CD4-positive, alpha-beta T cell treated with Interleukin-4 for 4 hours (primary cell): Measurements from ENCODE around the gene PSMG1.
A peak's percentile ranks its signal among the peaks of the same experiment; 100 is the strongest.
"Not testable (repeated sequence)": the region's sequence is repeated elsewhere in the genome, so short reads cannot be mapped to it uniquely, and the experiment has no call there.

Experiments used
- DNase-seq: peaks from one replicate; pipeline ENCODE4 v3.0.0-alpha.2; 2020

The PSMG1 gene

GRCh38 chr21:39187141-39187540 is 3.9 kb upstream of the PSMG1 start:
- DNase-seq = no peak

GRCh38 chr21:39186676-39187075 is 3.4 kb upstream of the PSMG1 start:
- DNase-seq = no peak

DNA sequence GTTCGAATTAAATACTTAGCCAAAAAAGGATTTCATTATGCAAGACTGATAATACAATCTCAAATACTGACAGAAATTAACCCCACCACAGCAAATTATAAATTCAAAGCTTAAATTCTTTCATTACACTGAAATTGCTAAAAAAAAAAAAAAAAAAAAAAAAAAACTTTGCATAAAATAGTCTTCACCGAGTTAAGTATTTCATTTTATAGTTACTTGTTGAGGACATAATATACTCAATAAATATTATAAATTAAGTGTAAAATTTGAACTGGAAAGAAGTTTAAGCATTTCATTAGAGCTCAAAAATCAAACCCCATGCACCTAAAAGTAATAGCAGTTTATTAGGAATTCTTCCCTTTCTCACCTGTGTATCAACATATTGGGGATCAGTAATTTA is 1.9 kb upstream of the PSMG1 start:
- no peak for DNase-seq

DNA sequence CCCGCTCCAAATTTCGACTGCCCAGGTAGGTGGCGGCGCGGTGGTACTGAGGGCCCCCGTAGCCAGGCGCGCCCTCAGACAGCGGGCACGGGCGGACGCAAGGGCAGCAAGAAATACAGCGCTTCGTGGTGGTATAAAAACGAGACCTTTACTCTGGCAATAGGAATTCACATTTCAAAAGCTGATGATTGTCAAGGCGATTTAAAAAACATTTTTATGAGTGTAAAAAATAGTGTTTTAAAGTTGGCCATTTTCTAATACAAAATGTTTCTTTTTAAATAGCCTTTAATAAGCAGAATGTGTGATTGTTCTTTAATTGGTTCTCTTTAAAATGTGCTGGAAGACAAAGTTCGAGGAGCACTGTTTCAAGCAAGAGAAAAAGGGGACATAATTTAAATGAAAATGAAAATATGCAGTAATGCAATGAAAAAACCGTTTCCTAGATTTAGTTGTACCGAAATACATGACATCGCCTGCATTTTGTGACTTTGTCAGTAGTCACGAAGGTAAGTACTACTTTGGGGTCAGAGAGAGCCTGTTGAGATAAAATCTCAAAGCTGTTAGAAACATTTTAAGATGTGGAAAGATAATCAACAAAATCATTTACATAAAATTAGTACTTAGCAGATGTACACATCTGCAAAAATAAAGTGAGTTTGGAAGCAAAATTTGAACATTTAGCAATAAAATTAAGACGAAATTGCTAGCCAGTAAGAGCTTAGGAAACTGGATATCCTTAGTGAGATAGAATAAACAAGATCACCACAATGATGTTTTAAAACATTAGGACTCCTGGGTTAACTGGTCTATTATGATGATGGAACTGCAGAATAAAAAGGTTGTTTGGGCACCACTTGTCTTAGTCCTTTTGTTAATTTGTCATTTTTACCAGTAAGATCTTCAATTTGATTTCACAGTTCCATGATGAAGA is 1.1 kb upstream of the PSMG1 start:
- no peak for DNase-seq

DNA sequence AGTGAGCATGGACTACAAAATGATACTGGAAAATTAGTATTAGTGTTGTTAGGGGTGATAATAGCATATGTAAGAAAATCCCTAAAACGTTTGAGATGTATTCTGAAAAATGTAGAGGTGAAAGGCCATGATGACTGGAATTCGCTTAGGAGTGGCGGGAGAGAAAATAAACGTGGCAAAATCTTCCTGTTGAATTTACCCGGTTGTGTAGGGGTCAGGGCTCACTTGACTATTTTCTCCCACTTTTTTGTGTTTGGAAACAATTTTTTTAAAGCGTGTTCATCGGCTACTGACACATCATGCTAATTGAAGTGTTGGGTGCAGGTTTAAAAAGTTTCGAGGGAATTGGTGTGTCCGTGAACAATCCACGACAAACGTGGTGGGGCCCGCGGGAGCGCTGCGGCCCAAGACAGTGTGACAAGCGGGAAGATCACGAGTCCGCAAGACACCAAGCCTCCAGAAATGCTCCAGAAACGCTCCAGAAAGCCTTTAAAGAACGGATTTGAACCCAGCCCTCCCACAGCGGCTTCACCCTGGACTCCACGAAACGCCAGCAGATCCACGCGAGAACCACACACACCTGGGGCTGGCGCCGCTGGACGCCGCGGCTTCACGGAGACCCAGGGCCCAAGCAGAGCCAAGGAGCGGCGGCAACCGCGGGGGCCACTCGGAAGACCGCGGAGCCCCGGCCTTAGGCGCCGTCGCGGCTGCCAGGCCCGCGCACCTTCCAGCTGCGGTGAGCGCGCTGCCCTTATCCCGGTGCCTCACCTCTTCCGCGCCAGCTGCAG is 573 bp downstream of the PSMG1 start:
- no peak for DNase-seq

DNA sequence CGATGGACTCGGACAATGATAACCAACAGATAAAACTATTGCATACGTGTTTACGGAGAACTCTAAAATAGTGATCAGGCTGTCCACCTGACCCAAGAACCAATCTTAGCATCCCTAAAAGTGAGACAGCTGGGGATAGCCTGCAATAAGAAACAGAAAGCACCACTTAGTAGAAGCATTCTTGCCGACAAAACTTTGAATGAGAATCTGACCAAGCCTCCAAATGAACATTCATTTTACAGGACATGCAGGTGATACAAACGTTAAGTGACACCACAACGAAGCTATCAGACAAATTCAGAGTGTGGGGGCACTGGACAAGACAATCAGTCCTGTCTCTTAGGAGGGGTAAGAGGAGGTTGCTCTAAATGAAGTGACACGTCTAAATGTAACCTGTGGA is 1.2 kb downstream of the PSMG1 start:
- DNase-seq = no peak

DNA sequence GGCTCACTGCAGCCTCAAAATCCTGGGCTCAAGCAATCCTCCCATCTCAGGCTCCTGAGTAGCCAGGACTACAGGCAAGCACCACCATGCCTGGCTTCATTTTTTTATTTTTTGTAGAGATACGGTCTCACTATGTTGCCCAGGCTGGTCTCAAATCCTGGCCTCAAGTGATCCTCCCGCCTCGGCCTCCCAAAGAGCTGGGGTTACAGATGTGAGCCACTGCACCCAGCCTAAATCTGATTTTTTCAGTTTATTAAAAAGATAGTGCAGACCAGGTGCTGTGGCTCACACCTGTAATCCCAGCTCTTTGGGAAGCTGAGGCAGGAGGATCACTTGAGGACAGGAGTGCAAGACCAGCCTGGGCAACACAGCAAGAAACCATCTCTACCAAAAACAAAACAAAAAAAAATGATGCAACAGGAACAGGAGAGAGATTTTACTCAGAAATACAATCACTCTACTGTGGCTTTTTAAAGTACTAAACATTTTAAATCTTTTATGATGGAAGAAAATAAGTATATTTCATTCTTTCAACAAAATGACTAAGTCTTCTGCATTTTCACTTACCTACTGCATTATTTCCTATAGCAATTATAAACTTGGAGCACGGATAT is 1.9 kb downstream of the PSMG1 start:
- no peak for DNase-seq

DNA sequence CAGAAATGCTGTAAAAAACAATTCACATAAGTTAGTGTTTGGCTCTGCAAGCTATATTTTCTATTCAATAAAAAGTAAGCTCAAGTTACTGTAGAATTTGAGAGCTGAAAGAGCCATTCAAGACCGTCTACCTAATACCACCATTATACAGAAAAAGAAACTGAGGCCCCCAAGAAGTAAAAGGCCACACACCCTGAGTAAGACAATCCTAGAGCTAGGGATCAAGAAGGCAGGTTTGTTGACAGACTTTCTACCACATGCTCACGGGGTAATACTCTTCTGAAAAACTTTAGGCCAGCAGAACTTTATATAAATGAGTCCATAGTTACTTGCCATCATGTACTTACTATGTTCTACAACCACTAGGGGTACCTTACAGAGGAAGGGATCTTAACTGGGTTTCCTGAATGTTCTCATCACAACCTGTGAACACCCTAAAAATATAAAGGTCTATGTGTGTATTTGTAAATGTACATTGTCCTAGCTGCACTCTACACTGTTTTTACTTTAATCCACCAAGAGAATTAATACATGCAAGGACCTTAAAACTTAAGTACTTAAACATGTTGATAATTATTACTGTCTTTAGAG is 2.7 kb downstream of the PSMG1 start:
- peak; percentile 20 for DNase-seq

- DNase-seq = no peak
Measured at GRCh38 chr21:39178421-39178820, 4.8 kb downstream of the PSMG1 start.

- no peak for DNase-seq
Measured at GRCh38 chr21:39176271-39176709, 7.0 kb downstream of the PSMG1 start.

GRCh38 chr21:39175665-39176064 is 7.6 kb downstream of the PSMG1 start:
- DNase-seq = no peak

DNA sequence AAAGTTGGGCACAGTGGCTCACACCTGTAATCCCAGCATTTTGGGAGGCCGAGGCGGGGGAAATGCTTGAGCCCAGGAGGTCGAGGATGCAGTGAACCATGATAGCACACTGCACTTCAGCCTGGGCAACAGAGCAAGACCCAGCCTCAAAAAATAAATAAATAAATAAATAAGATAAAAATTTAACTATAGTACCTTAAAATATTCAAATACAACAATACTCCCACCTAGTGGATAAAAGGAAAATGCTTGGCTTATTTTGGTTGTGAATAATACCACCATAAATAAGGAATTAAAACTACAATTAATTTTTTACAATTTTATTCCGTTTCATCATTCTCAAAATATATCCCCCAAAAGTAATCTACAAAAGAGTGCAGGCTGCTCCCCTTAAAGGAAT is 8.1 kb downstream of the PSMG1 start:
- no peak for DNase-seq

DNA sequence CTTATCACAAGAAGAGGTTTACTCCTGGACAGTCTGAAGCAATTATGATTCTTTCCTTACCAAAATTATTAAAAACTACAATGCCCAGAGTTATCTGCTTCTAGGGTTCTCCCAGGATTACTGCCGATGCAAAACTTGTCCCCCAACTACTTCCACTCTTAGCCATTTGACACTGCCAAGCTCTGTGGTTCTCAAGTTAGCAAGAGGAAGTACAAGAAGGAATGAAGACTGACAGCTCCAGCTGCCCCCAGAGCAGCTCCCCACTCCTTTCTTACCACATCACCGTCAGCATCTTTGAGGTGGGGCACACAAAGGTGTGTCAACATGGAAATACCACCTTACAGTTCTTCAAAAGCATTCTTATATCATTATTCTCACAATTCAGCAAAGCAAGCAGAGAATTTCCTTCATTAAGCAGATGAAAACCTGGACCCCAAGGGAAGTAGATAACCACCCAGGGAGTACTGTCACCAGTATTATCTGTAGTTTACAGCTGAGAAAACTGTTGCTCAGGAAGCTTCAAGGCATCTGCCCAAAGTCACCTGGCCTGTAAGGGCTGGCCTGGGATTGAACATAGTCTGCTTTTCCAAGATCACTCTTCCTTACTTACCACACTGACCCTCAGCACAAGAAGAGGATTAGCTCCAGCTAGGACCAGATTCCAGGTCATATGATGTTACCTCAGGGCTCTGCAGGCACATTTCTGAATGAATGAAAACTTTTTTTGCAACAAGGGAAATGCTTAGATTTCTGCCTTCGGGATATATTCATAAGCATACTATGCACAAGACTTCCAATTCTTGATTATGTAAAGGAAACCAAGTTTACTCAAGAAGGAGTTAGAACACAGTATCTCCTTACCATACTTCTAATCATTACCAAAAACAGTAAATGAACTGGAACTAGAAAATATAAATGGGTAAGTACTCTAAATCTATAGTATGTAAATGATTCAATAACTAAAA is 9.3 kb downstream of the PSMG1 start:
- DNase-seq = no peak

DNA sequence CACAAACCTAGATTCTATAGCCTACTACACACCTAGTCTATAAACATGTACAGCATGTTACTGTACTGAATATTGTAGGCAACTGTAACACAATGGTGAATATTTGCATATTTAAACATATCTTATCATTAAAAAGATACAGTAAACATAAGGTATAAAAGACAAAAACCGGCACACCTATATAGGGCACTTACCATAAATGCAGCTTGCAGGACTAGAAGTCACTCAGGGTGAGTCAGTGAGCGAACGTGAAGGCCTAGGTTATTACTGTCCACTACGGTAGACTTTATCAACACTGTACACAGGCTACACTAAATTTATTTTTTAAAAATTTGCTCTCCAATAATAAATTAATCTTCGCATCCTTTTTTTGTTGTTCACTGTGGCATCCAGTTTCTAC is 13.3 kb downstream of the PSMG1 start:
- no peak for DNase-seq

DNA sequence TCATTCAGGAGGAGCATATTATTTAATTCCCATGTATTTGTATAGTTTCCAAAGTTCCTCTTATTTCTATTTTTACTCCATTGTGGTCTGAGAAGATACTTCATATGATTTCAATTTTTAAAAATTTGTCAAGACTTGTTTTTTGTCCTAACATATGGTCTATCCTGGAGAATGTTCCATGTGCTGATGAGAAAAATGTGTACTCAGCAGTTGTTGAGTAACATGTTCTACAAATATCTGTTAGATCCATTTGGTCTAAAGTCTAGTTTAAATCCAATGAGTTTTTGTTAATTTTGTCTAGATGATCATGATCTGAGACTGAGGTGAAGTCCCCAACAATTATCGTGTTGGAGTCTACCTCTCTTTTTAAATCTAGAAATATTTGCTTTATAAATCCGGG is 14.5 kb downstream of the PSMG1 start:
- no peak for DNase-seq

- no peak for DNase-seq
Measured at GRCh38 chr21:39164523-39164922, 18.7 kb downstream of the PSMG1 start.

DNA sequence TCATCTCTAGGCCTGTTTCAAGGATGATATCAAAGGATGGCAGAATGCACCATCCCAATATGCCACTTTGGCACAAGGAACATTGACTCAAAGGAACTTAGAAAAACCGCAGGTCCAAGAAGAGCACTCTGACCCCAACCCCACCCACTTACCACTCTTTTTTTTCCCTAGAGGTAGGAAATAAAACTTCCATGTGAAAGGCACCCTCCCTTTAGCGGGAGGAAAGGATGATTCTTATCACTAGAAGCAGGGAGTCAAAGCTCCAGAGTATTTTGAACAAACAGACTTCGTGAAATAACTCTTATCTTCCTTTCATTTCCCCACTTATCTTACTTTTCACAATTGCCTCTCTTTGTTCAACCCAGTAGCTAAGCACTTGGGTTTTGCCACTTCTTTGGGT is 22.2 kb downstream of the PSMG1 start:
- no peak for DNase-seq

- no peak for DNase-seq
Measured at GRCh38 chr21:39159342-39160063, 23.7 kb downstream of the PSMG1 start.

DNA sequence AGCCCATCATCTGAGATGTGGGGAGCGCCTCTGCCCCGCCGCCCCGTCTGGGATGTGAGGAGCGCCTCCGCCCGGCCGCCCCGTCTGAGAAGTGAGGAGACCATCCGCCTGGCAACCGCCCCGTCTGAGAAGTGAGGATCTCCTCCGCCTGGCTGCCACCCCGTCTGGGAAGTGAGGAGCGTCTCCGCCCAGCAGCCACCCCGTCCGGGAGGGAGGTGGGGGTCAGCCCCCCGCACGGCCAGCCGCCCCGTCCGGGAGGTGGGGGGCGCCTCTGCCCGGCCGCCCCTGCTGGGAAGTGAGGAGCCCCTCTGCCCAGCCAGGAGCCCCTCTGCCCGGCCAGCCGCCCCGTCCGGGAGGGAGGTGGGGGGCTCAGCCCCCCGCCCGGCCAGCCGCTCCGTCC is 26.0 kb downstream of the PSMG1 start:
- not testable (repeated sequence) for DNase-seq

DNA sequence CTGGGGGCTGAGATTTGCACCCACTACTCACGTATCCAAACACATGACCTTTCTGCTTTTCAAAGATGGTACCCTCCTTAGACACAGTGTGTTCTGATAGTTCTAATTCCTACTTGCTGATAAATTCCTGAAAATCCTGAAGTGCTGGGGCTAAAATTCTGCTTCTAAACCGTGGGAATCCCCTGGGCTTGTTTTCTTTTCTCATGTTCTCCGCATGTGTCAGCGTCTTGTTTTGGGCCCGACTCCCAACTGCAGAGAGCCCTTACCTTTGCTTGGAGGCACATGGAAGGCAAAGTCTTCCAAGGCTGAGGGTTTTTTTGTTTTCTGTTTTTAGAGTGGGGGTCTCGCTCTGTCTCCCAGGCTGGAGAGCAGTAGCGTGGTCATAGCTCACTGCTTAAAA is 27.2 kb downstream of the PSMG1 start:
- no peak for DNase-seq

DNA sequence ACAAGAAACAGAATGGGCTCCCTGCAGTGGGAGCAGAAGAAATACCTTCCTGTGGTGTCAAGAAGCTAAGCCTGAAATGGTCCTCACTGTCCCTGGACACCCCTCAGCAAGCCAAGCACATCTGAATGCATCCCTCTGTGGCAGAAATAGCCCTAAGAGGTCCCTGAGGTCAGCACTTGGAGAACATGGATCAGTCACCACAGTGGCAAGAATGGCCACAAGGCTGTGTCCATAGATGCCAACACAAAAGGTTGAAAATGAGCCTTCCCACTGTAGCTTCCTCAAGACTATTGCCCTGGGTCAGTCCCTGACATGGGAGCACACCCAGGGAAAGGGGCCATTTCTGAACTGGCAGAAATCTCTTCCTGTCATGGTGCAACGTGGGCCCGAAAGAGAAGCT is 27.7 kb downstream of the PSMG1 start:
- DNase-seq = no peak
